HG03457 (cell line): ENCODE data around the gene EID3.

Experiments
- ATAC-seq: cut with Tn5 transposase; IDR thresholded peaks from one replicate; pipeline ENCODE4 v1.9.1; 2021; ENCODE audit warnings: moderate number of reproducible peaks; ENCODE audit not compliant: unreplicated experiment

EID3 gene

GRCh38 chr12:104333692-104334255 is 30.2 kb downstream of the EID3 start:
- no peak for ATAC-seq

GRCh38 chr12:104334581-104334980 is 31.0 kb downstream of the EID3 start:
- no peak for ATAC-seq

- ATAC-seq, result no peak
These were observed 32.6 kb downstream of the EID3 start for GRCh38 chr12:104336115-104336514.

GRCh38 chr12:104337030-104337558 is 33.6 kb downstream of the EID3 start:
- ATAC-seq, result no peak

GRCh38 chr12:104339663-104340062 is 36.1 kb downstream of the EID3 start:
- no peak for ATAC-seq

GRCh38 chr12:104340177-104340576 is 36.6 kb downstream of the EID3 start:
- no peak for ATAC-seq

- no peak for ATAC-seq
These were observed 37.5 kb downstream of the EID3 start for GRCh38 chr12:104340925-104341611.

GRCh38 chr12:104342147-104342546 is 38.6 kb downstream of the EID3 start:
- no peak for ATAC-seq

GRCh38 chr12:104342635-104343249 is 39.2 kb downstream of the EID3 start:
- ATAC-seq, result no peak

- no peak for ATAC-seq
These were observed 41.1 kb downstream of the EID3 start for GRCh38 chr12:104344682-104345081.

GRCh38 chr12:104345234-104346066 is 41.9 kb downstream of the EID3 start:
- no peak for ATAC-seq

- ATAC-seq, result no peak
These were observed 44.0 kb downstream of the EID3 start for GRCh38 chr12:104347374-104348075.

GRCh38 chr12:104348283-104348993 is 44.9 kb downstream of the EID3 start:
- ATAC-seq, result no peak

GRCh38 chr12:104348994-104349494 is 45.5 kb downstream of the EID3 start:
- no peak for ATAC-seq

GRCh38 chr12:104350211-104351056 is 46.9 kb downstream of the EID3 start:
- no peak for ATAC-seq

GRCh38 chr12:104351057-104351983 is 47.8 kb downstream of the EID3 start:
- no peak for ATAC-seq

- ATAC-seq, result no peak
These were observed 48.7 kb downstream of the EID3 start for GRCh38 chr12:104352106-104352713.
